HepG2 (cell line): ENCODE results near the gene FOXA1. TPM values are rescaled to one million over a fixed set of nuclear protein-coding genes. Genes with fewer than 3 reads are reported as not detected.
A peak's percentile ranks its signal among the peaks of the same experiment; 100 is the strongest.

ENCODE experiments used
- ARNT2 ChIP-seq: sonication (generic); formaldehyde crosslinking; IDR thresholded peaks from 2 replicates; pipeline ENCODE4 v1.8.0; 2022; ENCODE audit warnings: mild to moderate bottlenecking, low read depth, missing genetic modification reagents, moderate library complexity
- BHLHE40 ChIP-seq: IDR thresholded peaks from 2 replicates; pipeline ENCODE4 v1.6.1; 2011; ENCODE audit warnings: low read length, improper control_type of control experiment
- GPBP1L1 ChIP-seq: sonication (generic); formaldehyde crosslinking; IDR thresholded peaks from 2 replicates; pipeline ENCODE4 v1.5.0; 2020; ENCODE audit warnings: mild to moderate bottlenecking, missing genetic modification reagents
- PLRG1 ChIP-seq: fragments of 450-650 bp; conservative IDR thresholded peaks from 2 replicates; pipeline ENCODE4 v1.6.1; 2016
- RBM22 ChIP-seq: fragments of 200-400 bp; formaldehyde crosslinking; optimal IDR thresholded peaks from 2 replicates; pipeline ENCODE3; 2017; ENCODE audit warnings: mild to moderate bottlenecking, low read length, moderate library complexity
- RORA ChIP-seq: sonication (generic); formaldehyde crosslinking; IDR thresholded peaks from 2 replicates; pipeline ENCODE4 v1.5.0; 2020; ENCODE audit warnings: mild to moderate bottlenecking, missing genetic modification reagents, moderate library complexity
- ZBTB4 ChIP-seq: sonication (generic); formaldehyde crosslinking; IDR thresholded peaks from 2 replicates; pipeline ENCODE4 v1.4.0; 2020; ENCODE audit warnings: missing genetic modification reagents, mild to moderate bottlenecking, borderline replicate concordance
- ZMAT5 ChIP-seq: sonication (generic); formaldehyde crosslinking; IDR thresholded peaks from 2 replicates; pipeline ENCODE4 v1.5.0; 2020; ENCODE audit warnings: mild to moderate bottlenecking, low read depth, missing genetic modification reagents, borderline replicate concordance
- ZNF761 ChIP-seq: sonication (generic); formaldehyde crosslinking; conservative IDR thresholded peaks from 2 replicates; pipeline ENCODE4 v1.4.0; 2020; ENCODE audit warnings: mild to moderate bottlenecking, missing genetic modification reagents
- ZNF766 ChIP-seq: sonication (generic); formaldehyde crosslinking; IDR thresholded peaks from 2 replicates; pipeline ENCODE4 v1.5.0; 2020; ENCODE audit warnings: missing genetic modification reagents, borderline replicate concordance
- polyA plus RNA-seq, 8 experiments: library from polyadenylated mRNA; depleted of rRNA in 3 of 8; stranded (reverse) in 7 of 8; unstranded in 1 of 8; fragments of >200 nt; fragmentation: Illumina TruSeq in 4 of 8; extraction: Trizol in 4 of 8; gene quantifications; 2 replicates each; pipeline versions ENCODE4 v1.2.1 to v1.2.3, GENCODE V29; 2011 to 2016; ENCODE audit warnings: low read depth in 4 of 8, missing spikeins in 1 of 8, mixed read lengths in 1 of 8; ENCODE audit not compliant: insufficient read depth in 1 of 8
- total RNA-seq, 5 experiments: library from RNA; depleted of rRNA; stranded (reverse); fragments of >200 nt; fragmentation: Illumina TruSeq; extraction: Trizol; gene quantifications; 2 replicates each; pipeline ENCODE4 v1.2.3, GENCODE V29; 2016; ENCODE audit warnings: low read depth in 1 of 5

FOXA1 gene
- total and polyA plus RNA-seq, 2 of the 13 experiments (the other 11 are each of a cell fraction or from before 2014, with no cell fraction given) = 43.4 to 58.6 TPM

DNA sequence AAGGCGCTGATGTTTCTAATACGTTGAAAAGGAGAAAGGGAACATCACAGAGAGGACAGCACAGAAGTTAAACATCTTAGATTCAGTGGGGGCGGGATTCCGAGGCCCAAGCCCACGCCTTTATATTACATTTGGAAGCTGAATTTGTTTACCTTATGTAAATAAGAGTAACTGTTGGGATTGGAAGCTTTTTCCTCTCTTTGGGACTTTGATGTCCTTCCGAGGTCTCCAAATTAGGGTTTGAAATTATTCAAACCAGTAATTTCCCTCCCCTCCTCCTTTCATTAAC, 6.4 kb downstream of the FOXA1 start (continued):
- TF ChIP-seq ZBTB4 (peak; percentile 55; the same call in 1 of the 2 replicates), RBM22 (peak; percentile 80), ZNF766 (CRISPR knock-in tag) (no peak), ZMAT5 (CRISPR knock-in tag) (no peak), BHLHE40 (no peak), GPBP1L1 (CRISPR knock-in tag) (no peak), PLRG1 (no peak), RORA (CRISPR knock-in tag) (no peak), ZNF761 (CRISPR knock-in tag) (no peak), ARNT2 (CRISPR knock-in tag) (peak; percentile 69; the same call in 1 of the 2 replicates)
